Neural crest cell (in vitro differentiated cells): ENCODE results near the gene MRPS35. TPM values are rescaled to one million over a fixed set of nuclear protein-coding genes. Genes with fewer than 3 reads are reported as not detected.

Experiments
- DNase-seq: peaks from one replicate; pipeline ENCODE4 v3.0.0; 2021; ENCODE audit warnings: low read depth, mixed read lengths, low spot score
- H3K27ac Mint-ChIP-seq: one replicate; pipeline ENCODE4 v1.8.0; 2021; ENCODE audit warnings: mild to moderate bottlenecking, mixed read lengths; ENCODE audit not compliant: unreplicated experiment
- H3K27me3 Mint-ChIP-seq: 2 replicates; pipeline ENCODE4 v1.8.0; 2021; ENCODE audit warnings: low read depth, mild to moderate bottlenecking, mixed read lengths
- H3K36me3 Mint-ChIP-seq: 2 replicates; pipeline ENCODE4 v1.8.0; 2021; ENCODE audit warnings: low read depth, mild to moderate bottlenecking, mixed read lengths
- H3K4me1 Mint-ChIP-seq: 2 replicates; pipeline ENCODE4 v1.8.0; 2021; ENCODE audit warnings: mixed read lengths
- H3K4me3 Mint-ChIP-seq: one replicate; pipeline ENCODE4 v1.8.0; 2021; ENCODE audit warnings: mild to moderate bottlenecking, mixed read lengths
- H3K9me3 Mint-ChIP-seq: 2 replicates; pipeline ENCODE4 v1.8.0; 2021; ENCODE audit warnings: mixed read lengths
- CTCF ChIP-seq: fragments of 200-600 bp; sonication (generic); conservative IDR thresholded peaks from 2 replicates; pipeline ENCODE4 v1.5.0; 2021; ENCODE audit warnings: antibody characterized with exemption, mild to moderate bottlenecking
- total RNA-seq: library from RNA; stranded (reverse); gene quantifications from 2 replicates; pipeline ENCODE4 v1.2.1, GENCODE V29; 2021

MRPS35 gene
- total RNA-seq, 1 donor from 2014 or later: 35.4 TPM

GRCh38 chr12:27802511-27802910 lies 91.9 kb downstream of the MRPS35 start:
- H3K36me3 Mint-ChIP-seq: peaks cover 7% of the 10 kb centered on the region
- no peaks in the 10 kb centered on the region for H3K9me3 Mint-ChIP-seq
- H3K27me3 Mint-ChIP-seq: no peaks in the 10 kb centered on the region

GRCh38 chr12:27802936-27803335 lies 92.3 kb downstream of the MRPS35 start:
- no peak for DNase-seq
- Mint-ChIP-seq H3K27me3 (no peaks in the 10 kb centered on the region), H3K36me3 (peaks cover 4% of the 10 kb centered on the region), H3K27ac (no peak overlapping the region), H3K4me1 (peaks cover 6% of the 10 kb centered on the region), H3K4me3 (no peak overlapping the region), H3K9me3 (no peaks in the 10 kb centered on the region)
- TF ChIP-seq CTCF: no peak

More at GRCh38 chr12:27802511-27802910, 91.9 kb downstream of the MRPS35 start:
- H3K4me3 Mint-ChIP-seq: no peak overlapping the region
- H3K27ac Mint-ChIP-seq: no peak overlapping the region
- H3K4me1 Mint-ChIP-seq: peaks cover 6% of the 10 kb centered on the region
- no peak for TF ChIP-seq CTCF
- DNase-seq: no peak

- Mint-ChIP-seq H3K36me3 (no peaks in the 10 kb centered on the region), H3K27me3 (no peaks in the 10 kb centered on the region), H3K27ac (no peak overlapping the region), H3K4me3 (no peak overlapping the region), H3K4me1 (peaks cover 6% of the 10 kb centered on the region), H3K9me3 (no peaks in the 10 kb centered on the region)
- DNase-seq: no peak
- TF ChIP-seq CTCF: no peak
These were observed 94.6 kb downstream of the MRPS35 start for GRCh38 chr12:27805238-27805637.

Other genes starting within 250 kb of the MRPS35 start
- gene PPFIBP1, start 186.6 kb upstream of the MRPS35 start, total RNA-seq: 47.5 and 49.2 TPM in 2 replicates
- gene REP15, start 14.4 kb upstream of the MRPS35 start, total RNA-seq: 1.3 and 1.5 TPM in 2 replicates
- 36.4 and 38.5 TPM in 2 replicates for gene KLHL42, start 69.4 kb downstream of the MRPS35 start, total RNA-seq
- not detected in 2 replicates for gene MANSC4, start 69.4 kb downstream of the MRPS35 start, total RNA-seq